ENCODE results near the gene SMAD5. TPM values are rescaled to one million over a fixed set of nuclear protein-coding genes. Genes with fewer than 3 reads are reported as not detected.

The SMAD5 gene
- total RNA-seq, 4 donors from 2014 or later = 35.6 to 62.7 (median 51.7) TPM

GRCh38 chr5:136114414-136115125, 18.1 kb upstream of the SMAD5 start:
- no peak for TF ChIP-seq POLR2A (IDR thresholded peaks at IDR 0.05)
- TF ChIP-seq POLR2AphosphoS5 (IDR thresholded peaks at IDR 0.05) = no peak
- no peak for TF ChIP-seq CTCF (IDR thresholded peaks at IDR 0.05)
- no peak for TF ChIP-seq EP300 (IDR thresholded peaks at IDR 0.05)
- ATAC-seq = no peak
- H3K27ac ChIP-seq = no peak overlapping the region
- no peaks in the 10 kb centered on the region for H3K4me1 ChIP-seq
- no peak overlapping the region for H3K4me3 ChIP-seq
- no peaks in the 10 kb centered on the region for H3K9me3 ChIP-seq
- 82 to 83% methylated on average over 4 to 5 of the region's 5 CpGs for WGBS, 2 donors (ENCODE audit: low coverage in 1 of 2)
- no peaks in the 10 kb centered on the region for H3K27me3 ChIP-seq
- H3K36me3 ChIP-seq = no peaks in the 10 kb centered on the region

- 88 to 100% methylated on average over 1 of the region's 1 CpG for WGBS, 2 donors (ENCODE audit: low coverage in 1 of 2)
- H3K27me3 ChIP-seq = no peaks in the 10 kb centered on the region
- H3K4me1 ChIP-seq = no peaks in the 10 kb centered on the region
- no peaks in the 10 kb centered on the region for H3K36me3 ChIP-seq
- no peak overlapping the region for H3K27ac ChIP-seq
- H3K9me3 ChIP-seq = no peaks in the 10 kb centered on the region
- TF ChIP-seq POLR2A (IDR thresholded peaks at IDR 0.05) = no peak
- TF ChIP-seq POLR2AphosphoS5 (IDR thresholded peaks at IDR 0.05) = no peak
- TF ChIP-seq CTCF (IDR thresholded peaks at IDR 0.05) = no peak
- no peak for TF ChIP-seq EP300 (IDR thresholded peaks at IDR 0.05)
- H3K4me3 ChIP-seq = no peak overlapping the region
- ATAC-seq = no peak
Measured at GRCh38 chr5:136115183-136115865, 17.3 kb upstream of the SMAD5 start.

GRCh38 chr5:136120529-136120928, 12.1 kb upstream of the SMAD5 start:
- WGBS, 2 donors (ENCODE audit: low coverage in 1 of 2) = 90 to 100% methylated on average over 3 to 4 of the region's 5 CpGs
- Histone ChIP-seq H3K4me1 (no peaks in the 10 kb centered on the region), H3K27me3 (no peaks in the 10 kb centered on the region), H3K9me3 (no peaks in the 10 kb centered on the region), H3K27ac (no peak overlapping the region), H3K36me3 (no peaks in the 10 kb centered on the region), H3K4me3 (no peak overlapping the region)
- ATAC-seq = no peak
- TF ChIP-seq POLR2AphosphoS5 (IDR thresholded peaks at IDR 0.05) = no peak
- TF ChIP-seq CTCF (IDR thresholded peaks at IDR 0.05) = no peak

GRCh38 chr5:136123236-136123768, 9.3 kb upstream of the SMAD5 start:
- TF ChIP-seq EP300 (IDR thresholded peaks at IDR 0.05) = no peak
- TF ChIP-seq POLR2A (IDR thresholded peaks at IDR 0.05) = no peak
- no peak for TF ChIP-seq CTCF (IDR thresholded peaks at IDR 0.05)
- TF ChIP-seq POLR2AphosphoS5 (IDR thresholded peaks at IDR 0.05) = no peak
- WGBS, 2 donors (ENCODE audit: low coverage in 1 of 2) = 75 to 100% methylated on average over 1 of the region's 1 CpG
- Histone ChIP-seq H3K9me3 (no peaks in the 10 kb centered on the region), H3K27me3 (no peaks in the 10 kb centered on the region), H3K4me1 (no peaks in the 10 kb centered on the region), H3K4me3 (no peak overlapping the region), H3K36me3 (no peaks in the 10 kb centered on the region), H3K27ac (no peak overlapping the region)
- ATAC-seq = no peak

GRCh38 chr5:136127560-136127959, 5.1 kb upstream of the SMAD5 start:
- no peaks in the 10 kb centered on the region for H3K9me3 ChIP-seq
- ATAC-seq = no peak
- TF ChIP-seq CTCF (IDR thresholded peaks at IDR 0.05) = no peak
- TF ChIP-seq POLR2AphosphoS5 (IDR thresholded peaks at IDR 0.05) = no peak
- TF ChIP-seq EP300 (IDR thresholded peaks at IDR 0.05) = no peak
- TF ChIP-seq POLR2A (IDR thresholded peaks at IDR 0.05) = no peak
- H3K36me3 ChIP-seq = no peaks in the 10 kb centered on the region
- no peak overlapping the region for H3K4me3 ChIP-seq
- peaks cover 2 to 10% (median 5%) of the 10 kb centered on the region in 3 donors for H3K4me1 ChIP-seq
- no peaks in the 10 kb centered on the region for H3K27me3 ChIP-seq
- WGBS, 2 donors (ENCODE audit: low coverage in 1 of 2) = 85 to 93% methylated on average over 3 of the region's 3 CpGs
- no peak overlapping the region for H3K27ac ChIP-seq

Measured in gastroesophageal sphincter (tissue), 4 donors.